ENCODE data around the gene GDPD5. TPM values are rescaled to one million over a fixed set of nuclear protein-coding genes. Genes with fewer than 3 reads are reported as not detected.

Gene GDPD5
- total RNA-seq, 1 experiment from 2014 or later: 12.2 TPM

GRCh38 chr11:75480185-75481175 is 45.3 kb downstream of the GDPD5 start:
- Mint-ChIP-seq H3K27me3 (ENCODE audit: low read depth) (no peaks in the 10 kb centered on the region), H3K36me3 (no peaks in the 10 kb centered on the region), H3K4me3 (no peak overlapping the region), H3K27ac (no peak overlapping the region), H3K4me1 (peaks cover 10% of the 10 kb centered on the region), H3K9me3 (no peaks in the 10 kb centered on the region)
- TF ChIP-seq TEAD4 (CRISPR knock-in tag; IDR thresholded peaks at IDR 0.05): no peak
- TF ChIP-seq MLX (CRISPR knock-in tag; IDR thresholded peaks at IDR 0.05): no peak
- CTCF ChIA-PET: no interaction called here
- DNase-seq (ENCODE audit: low spot score): no peak
- no peak for ATAC-seq
- POLR2A ChIA-PET: no interaction called here

- no peaks in the 10 kb centered on the region; the same call in 1 of the 2 replicates for H3K27me3 Mint-ChIP-seq (ENCODE audit: low read depth)
- POLR2A ChIA-PET: no interaction called here
- peaks cover 19% of the 10 kb centered on the region for H3K4me1 Mint-ChIP-seq
- CTCF ChIA-PET: no interaction called here
- H3K27ac Mint-ChIP-seq: no peak overlapping the region
- DNase-seq (ENCODE audit: low spot score) (no peak), ATAC-seq (no peak)
- H3K9me3 Mint-ChIP-seq: no peaks in the 10 kb centered on the region
- no peak overlapping the region for H3K4me3 Mint-ChIP-seq
- no peaks in the 10 kb centered on the region for H3K36me3 Mint-ChIP-seq
- TF ChIP-seq GABPB1 (CRISPR knock-in tag; IDR thresholded peaks at IDR 0.05): no peak
- no peak for TF ChIP-seq ZNF396 (CRISPR knock-in tag; IDR thresholded peaks at IDR 0.05; ENCODE audit: borderline replicate concordance)
- no peak for TF ChIP-seq ZNF138 (CRISPR knock-in tag; conservative IDR thresholded peaks at IDR 0.05)
- TF ChIP-seq NFYB (CRISPR knock-in tag; conservative IDR thresholded peaks at IDR 0.05; ENCODE audit: low read depth): no peak
- TF ChIP-seq OVOL2 (CRISPR knock-in tag; IDR thresholded peaks at IDR 0.05; ENCODE audit: borderline replicate concordance): no peak
- no peak for TF ChIP-seq ZNF425 (CRISPR knock-in tag; conservative IDR thresholded peaks at IDR 0.05)
- no peak for TF ChIP-seq ETV6 (CRISPR knock-in tag; IDR thresholded peaks at IDR 0.05)
- no peak for TF ChIP-seq MXD4 (CRISPR knock-in tag; IDR thresholded peaks at IDR 0.05; ENCODE audit: borderline replicate concordance)
- TF ChIP-seq ZNF512 (CRISPR knock-in tag; IDR thresholded peaks at IDR 0.05; ENCODE audit: borderline replicate concordance): no peak
- no peak for TF ChIP-seq E2F5 (CRISPR knock-in tag; IDR thresholded peaks at IDR 0.05)
- no peak for TF ChIP-seq CREM (CRISPR knock-in tag; IDR thresholded peaks at IDR 0.05)
- TF ChIP-seq SMAD4 (CRISPR knock-in tag; IDR thresholded peaks at IDR 0.05): no peak
- TF ChIP-seq GRHL2 (CRISPR knock-in tag; IDR thresholded peaks at IDR 0.05; ENCODE audit: insufficient replicate concordance, severe bottlenecking): no peak
- TF ChIP-seq FOXK1 (CRISPR knock-in tag; IDR thresholded peaks at IDR 0.05): no peak
- TF ChIP-seq ZBTB21 (CRISPR knock-in tag; IDR thresholded peaks at IDR 0.05; ENCODE audit: borderline replicate concordance): no peak
- TF ChIP-seq NR2C2 (CRISPR knock-in tag; IDR thresholded peaks at IDR 0.05): no peak
- TF ChIP-seq CDX4 (CRISPR knock-in tag; IDR thresholded peaks at IDR 0.05; ENCODE audit: borderline replicate concordance): no peak
- no peak for TF ChIP-seq HMGXB4 (CRISPR knock-in tag; IDR thresholded peaks at IDR 0.05)
- no peak for TF ChIP-seq ZNF281 (CRISPR knock-in tag; IDR thresholded peaks at IDR 0.05)
Measured at GRCh38 chr11:75479597-75480145, 46.1 kb downstream of the GDPD5 start.
